Activated T-helper 1 cell treated with Interleukin-2 at 50 U/mL for 16 hours (primary cell): ENCODE data around the gene SNX3.
"Not testable (repeated sequence)": the region's sequence is repeated elsewhere in the genome, so short reads cannot be mapped to it uniquely, and the experiment has no call there.

ENCODE experiments used
- DNase-seq: peaks from one replicate; pipeline ENCODE4 v3.0.0-alpha.2; 2020; ENCODE audit warnings: low read depth

Gene SNX3

GRCh38 chr6:108260126-108260808 lies 573 bp downstream of the SNX3 start:
- no peak for DNase-seq

- DNase-seq, result no peak
Observed at GRCh38 chr6:108254433-108255410, 6.1 kb downstream of the SNX3 start.

GRCh38 chr6:108253241-108253640 lies 7.6 kb downstream of the SNX3 start:
- DNase-seq, result no peak

- DNase-seq, result no peak
Observed at GRCh38 chr6:108252055-108252454, 8.8 kb downstream of the SNX3 start.

GRCh38 chr6:108251252-108251651 lies 9.6 kb downstream of the SNX3 start:
- DNase-seq, result no peak

- DNase-seq, result no peak
Observed at GRCh38 chr6:108250240-108250866, 10.5 kb downstream of the SNX3 start.

- DNase-seq, result no peak
Observed at GRCh38 chr6:108247965-108248536, 12.8 kb downstream of the SNX3 start.

GRCh38 chr6:108245095-108245494 lies 15.7 kb downstream of the SNX3 start:
- not testable (repeated sequence) for DNase-seq

- DNase-seq, result no peak
Observed at GRCh38 chr6:108243836-108244235, 17.0 kb downstream of the SNX3 start.

- no peak for DNase-seq
Observed at GRCh38 chr6:108242721-108243120, 18.1 kb downstream of the SNX3 start.

GRCh38 chr6:108242259-108242658 lies 18.6 kb downstream of the SNX3 start:
- DNase-seq, result no peak

GRCh38 chr6:108238322-108238721 lies 22.5 kb downstream of the SNX3 start:
- no peak for DNase-seq

GRCh38 chr6:108236791-108237190 lies 24.0 kb downstream of the SNX3 start:
- DNase-seq, result no peak

GRCh38 chr6:108235127-108235526 lies 25.7 kb downstream of the SNX3 start:
- no peak for DNase-seq

- DNase-seq, result no peak
Observed at GRCh38 chr6:108228416-108228815, 32.4 kb downstream of the SNX3 start.

GRCh38 chr6:108227290-108227689 lies 33.5 kb downstream of the SNX3 start:
- DNase-seq, result no peak

GRCh38 chr6:108222504-108222903 lies 38.3 kb downstream of the SNX3 start:
- DNase-seq, result no peak

GRCh38 chr6:108222064-108222463 lies 38.8 kb downstream of the SNX3 start:
- DNase-seq, result no peak

- no peak for DNase-seq
Observed at GRCh38 chr6:108211671-108212070, 49.2 kb downstream of the SNX3 start.

GRCh38 chr6:108210556-108210955 lies 50.3 kb downstream of the SNX3 start:
- DNase-seq, result no peak

- DNase-seq, result no peak
Observed at GRCh38 chr6:108209738-108210137, 51.1 kb downstream of the SNX3 start.

- no peak for DNase-seq
Observed at GRCh38 chr6:108207013-108207412, 53.8 kb downstream of the SNX3 start.
